Measurements from ENCODE around the gene MAP3K12.

Gene MAP3K12

DNA sequence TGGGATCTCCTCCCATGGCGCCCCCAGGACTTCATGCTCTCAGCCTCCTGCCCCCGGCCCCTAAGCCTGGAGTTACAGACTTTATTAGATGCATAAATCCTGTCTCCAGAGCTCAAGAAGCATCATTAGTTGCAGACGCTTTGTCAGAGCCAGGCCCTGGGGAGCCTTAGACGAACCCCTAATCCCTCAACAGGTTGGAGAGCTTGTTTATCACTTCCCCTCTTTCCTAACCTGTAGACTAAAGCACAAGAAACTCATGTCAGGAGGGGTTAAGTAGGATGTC is 8.3 kb upstream of the MAP3K12 start:
- DNase-seq (ENCODE audit: low spot score) = no peak

DNA sequence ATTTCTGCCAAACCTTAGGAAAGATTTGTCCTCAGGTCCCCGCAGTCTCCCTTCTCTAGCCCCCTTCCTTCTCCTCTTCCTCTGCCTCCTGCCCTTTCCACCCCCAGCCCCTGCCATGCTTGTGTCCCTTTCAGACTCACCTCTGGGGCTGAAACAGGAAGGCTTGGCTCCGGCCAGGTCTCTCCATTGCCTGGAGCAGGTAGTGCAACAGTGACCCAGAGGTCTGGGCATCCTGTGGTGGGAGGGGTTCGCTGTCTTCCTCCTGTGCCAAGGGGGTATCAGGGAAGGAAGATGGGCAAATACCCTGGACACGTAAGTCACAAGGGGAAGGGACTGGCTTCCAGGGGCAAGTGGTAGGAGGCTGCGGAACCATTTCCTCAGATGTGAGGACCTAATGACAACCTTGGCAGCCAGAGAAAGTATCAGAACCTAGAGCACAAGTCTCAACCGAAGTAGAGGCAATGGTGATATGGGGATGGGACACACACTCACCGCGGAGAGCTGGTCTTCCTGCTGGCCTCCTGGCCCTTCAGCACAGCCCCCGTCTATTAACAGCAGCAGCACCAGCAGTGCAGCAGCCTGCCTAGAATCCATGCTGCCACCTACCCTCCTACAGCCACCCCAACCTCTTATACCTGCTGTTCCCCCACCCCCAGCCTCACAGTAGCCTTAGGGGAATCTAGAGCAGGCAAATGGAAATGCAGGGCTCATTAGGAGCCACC is 7.8 kb upstream of the MAP3K12 start, which contains the start of gene NPFF:
NPFF (minus strand) TSS at position 604 of the 722 bp plus-strand sequence; CDS start at position 594, 10 bp downstream.
- no peak for DNase-seq (ENCODE audit: low spot score)

DNA sequence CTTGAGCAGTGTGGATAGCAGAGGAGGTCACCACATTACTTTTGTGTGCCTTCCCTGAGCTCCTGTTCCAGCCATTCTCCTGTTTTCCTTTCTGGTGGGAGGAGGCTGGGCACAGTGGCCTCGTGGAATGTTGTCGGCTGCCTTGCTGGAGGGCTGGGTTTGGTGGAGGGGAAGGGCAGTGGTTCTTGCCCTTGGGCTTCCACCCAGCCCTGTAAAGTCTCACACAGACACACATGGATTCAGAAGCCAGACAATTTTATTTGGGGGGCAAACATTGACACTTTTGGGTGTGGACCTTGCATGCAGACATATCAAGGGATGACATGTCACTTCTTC is 7.2 kb upstream of the MAP3K12 start:
- DNase-seq (ENCODE audit: low spot score) = no peak

DNA sequence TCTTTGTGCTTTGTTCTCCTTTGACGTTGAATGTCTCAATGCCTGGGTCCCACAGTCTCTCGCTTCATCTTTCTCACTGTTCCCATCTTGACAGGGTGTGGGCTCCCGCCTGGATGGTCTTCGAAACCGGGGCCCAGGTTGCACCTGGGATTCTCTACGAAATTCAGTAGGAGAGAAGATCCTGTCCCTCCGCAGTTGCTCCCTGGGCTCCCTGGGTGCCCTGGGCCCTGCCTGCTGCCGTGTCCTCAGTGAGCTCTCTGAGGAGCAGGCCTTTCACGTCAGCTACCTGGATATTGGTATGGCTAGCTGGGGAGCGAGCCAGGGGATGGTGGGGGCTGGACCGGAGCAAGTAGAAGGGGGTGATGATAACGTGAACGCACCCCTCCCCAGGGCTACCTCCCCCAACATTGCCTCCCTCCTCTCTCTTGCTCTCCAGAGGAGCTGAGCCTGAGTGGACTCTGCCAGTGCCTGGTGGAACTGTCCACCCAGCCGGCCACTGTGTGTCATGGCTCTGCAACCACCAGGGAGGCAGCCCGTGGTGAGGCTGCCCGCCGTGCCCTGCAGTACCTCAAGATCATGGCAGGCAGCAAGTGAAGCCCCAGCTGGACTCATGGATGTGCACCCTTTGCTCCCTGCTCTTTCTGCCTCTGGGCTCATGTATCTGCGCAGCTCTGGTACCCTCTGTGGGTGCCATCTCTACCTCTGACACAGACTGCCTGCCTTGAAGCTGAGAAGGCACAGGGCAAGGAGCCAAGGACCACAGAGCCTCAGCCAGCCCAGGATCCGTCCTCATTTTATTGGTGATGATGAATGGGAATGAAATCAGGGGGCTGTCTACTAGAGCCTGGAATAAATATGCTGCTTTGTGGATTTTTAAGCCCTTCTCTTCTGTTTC is 6.5 kb upstream of the MAP3K12 start:
- DNase-seq (ENCODE audit: low spot score) = no peak

DNA sequence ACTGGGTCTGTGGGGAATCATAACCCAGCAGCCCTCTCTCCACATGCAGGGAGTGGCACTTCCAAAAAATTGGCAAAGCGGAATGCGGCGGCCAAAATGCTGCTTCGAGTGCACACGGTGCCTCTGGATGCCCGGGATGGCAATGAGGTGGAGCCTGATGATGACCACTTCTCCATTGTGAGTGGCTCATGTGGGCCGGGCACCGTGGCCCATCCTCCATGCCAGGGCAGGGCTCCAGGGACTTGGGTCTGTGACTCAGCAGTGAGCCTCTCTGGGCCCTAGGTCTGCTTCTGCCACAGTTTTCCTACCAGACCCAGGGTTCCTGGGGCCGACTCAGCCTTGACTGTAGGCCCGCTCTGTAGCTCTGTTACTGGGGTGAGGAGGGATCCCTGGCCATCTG is 5.8 kb upstream of the MAP3K12 start:
- no peak for DNase-seq (ENCODE audit: low spot score)

DNA sequence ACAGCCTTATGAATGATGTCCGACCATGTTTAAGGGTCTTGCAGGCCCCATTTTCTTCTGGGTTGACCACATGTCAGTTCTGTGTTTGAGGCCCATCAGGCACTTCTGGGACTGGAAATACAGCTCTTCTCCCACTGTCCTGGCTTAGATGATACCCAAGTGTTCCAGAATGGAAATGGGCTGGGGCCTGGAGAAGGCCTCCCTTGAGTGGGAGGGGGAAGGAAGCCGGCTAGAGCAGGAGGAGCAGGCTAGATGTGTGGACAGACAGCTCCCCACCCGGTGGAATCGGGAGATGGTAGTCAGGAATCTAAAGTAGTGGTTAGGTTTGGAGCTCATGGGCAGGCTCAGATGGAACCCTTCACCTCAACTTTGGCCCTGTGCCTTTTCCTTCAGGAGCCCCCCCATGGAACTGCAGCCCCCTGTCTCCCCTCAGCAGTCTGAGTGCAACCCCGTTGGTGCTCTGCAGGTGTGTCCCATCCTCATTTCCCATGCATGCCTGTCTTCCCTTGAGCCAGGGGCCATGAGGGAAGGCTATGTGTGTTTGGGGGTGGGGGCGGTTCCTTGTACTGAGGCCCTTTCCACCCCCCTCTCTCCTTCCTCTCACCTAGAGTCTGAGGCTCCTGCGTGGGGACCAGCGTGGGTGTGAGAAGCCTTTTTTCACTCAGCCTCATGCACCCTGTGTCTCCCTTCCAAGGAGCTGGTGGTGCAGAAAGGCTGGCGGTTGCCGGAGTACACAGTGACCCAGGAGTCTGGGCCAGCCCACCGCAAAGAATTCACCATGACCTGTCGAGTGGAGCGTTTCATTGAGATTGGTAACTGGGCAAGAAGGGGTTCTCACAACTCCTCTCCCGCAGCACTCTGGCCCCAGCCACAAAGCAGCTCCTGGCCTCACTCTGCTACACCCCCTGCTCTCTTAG is 5.0 kb upstream of the MAP3K12 start:
- DNase-seq (ENCODE audit: low spot score) = no peak

DNA sequence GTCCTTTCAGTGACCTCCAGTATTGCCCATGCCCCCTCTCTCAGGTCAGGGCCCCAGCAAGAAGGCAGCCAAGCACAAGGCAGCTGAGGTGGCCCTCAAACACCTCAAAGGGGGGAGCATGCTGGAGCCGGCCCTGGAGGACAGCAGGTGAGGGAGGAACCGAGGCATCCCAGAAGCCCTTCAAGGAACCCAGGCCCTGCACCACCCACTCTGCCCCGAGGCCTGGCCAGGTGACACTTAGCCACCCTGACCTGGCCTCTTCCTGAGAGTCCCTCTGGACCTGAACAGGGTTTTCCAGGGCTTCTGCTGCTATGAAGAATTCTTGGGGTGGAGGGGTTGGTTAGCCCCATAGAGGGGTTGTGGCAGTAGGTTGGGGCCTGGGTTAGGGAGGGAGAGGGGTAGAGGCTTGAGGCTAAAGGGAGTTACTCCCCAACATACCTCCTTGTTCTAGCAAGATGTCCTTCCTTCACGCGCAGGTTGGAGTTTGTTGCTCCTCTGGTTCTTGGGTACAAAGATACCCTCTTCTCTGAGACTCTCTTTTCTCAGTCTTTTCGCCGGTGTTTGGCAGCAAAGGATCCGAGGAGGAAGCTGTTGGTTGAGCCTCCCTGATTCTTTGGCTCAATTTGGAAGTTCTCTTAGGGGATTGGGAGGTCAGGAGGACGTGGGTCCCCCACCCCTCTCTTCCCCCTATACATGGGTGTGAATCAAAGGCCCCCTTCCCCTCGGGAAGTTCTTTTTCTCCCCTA is 3.9 kb upstream of the MAP3K12 start:
- no peak for DNase-seq (ENCODE audit: low spot score)

DNA sequence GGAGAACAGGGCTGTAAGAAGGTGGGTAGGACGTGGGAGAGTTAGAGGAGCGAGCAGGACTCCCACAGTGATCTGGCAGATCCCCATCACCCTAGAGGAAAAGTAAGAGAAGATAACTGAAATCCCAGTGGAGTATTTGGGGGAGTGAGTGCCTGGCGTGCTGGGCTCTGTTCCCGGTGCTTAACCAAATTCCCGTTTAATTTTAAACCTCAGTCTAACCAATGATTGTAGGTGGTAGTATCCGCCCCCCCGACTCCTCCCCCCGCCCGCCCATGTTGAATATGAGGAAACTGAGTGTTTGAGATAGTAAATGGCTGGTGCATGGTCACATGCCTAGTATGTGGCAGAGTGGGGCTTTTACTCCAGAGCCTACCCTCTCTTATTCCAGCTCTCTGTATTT is 3.1 kb upstream of the MAP3K12 start:
- DNase-seq (ENCODE audit: low spot score) = peak; percentile 38

DNA sequence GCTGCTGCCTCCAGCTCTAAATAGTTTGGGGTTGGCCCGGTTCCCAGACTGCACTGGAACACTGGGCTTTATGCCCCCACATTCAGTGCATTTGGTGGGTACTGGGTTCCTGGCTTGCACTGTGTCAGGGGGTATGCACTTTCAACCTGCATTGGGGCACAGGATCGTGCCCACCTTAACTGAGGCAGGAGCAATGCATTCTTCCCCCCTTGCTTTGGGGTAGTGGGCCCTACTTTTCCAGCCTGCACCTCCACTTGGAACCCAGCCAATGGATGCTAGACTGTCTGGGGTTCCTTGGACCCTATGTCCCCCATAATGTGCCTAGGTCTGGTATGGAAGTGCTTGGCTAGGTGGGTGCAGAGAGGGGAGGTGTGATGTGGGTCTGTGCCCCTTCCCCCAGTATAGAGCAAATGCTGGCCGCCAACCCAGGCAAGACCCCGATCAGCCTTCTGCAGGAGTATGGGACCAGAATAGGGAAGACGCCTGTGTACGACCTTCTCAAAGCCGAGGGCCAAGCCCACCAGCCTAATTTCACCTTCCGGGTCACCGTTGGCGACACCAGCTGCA is 2.4 kb upstream of the MAP3K12 start:
- DNase-seq (ENCODE audit: low spot score) = no peak

DNA sequence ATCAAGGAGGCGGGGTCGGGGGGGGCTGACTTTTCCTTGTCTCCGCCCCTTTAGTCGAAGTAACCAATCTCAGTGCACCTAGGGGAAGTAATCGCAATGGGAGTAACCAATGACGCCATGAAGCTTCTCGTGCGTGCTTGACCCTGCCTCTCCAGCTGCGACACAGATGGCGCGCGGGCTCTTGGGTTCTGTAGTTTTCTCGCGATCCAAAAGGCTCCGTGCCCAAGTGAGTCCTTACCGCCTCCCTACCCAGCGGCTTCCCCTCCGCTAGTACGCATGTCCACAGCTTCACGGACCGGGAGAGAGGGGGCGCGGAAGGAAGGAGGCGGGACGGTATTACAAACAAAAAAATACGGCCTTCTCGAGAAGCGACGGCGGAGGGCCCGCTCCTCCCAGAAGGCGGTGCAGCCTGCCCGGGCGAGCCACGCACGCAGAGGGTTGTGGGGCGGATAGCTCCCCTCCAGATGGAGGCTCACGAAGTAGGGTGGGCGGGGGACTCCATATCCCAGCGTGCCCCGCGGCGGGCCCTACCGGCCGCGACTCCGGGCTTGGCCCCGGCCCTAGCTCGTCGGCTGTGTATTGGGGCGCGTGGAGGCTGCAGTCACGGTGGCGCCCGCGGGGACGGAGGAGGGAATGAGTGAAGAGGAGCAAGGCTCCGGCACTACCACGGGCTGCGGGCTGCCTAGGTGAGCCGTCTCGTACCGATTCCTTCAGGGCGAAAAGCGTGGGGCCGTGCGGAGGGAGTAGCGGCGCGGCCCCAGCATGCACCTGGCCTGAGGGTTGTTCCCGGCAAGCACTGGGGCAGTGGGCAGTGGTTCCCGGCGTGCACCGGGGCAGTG is 1.7 kb upstream of the MAP3K12 start, which contains the start of gene TARBP2:
TARBP2 (plus strand) TSS at position 508 of the 839 bp plus-strand sequence; CDS start at position 634, 126 bp downstream.
- DNase-seq (ENCODE audit: low spot score) = peak; percentile 98

DNA sequence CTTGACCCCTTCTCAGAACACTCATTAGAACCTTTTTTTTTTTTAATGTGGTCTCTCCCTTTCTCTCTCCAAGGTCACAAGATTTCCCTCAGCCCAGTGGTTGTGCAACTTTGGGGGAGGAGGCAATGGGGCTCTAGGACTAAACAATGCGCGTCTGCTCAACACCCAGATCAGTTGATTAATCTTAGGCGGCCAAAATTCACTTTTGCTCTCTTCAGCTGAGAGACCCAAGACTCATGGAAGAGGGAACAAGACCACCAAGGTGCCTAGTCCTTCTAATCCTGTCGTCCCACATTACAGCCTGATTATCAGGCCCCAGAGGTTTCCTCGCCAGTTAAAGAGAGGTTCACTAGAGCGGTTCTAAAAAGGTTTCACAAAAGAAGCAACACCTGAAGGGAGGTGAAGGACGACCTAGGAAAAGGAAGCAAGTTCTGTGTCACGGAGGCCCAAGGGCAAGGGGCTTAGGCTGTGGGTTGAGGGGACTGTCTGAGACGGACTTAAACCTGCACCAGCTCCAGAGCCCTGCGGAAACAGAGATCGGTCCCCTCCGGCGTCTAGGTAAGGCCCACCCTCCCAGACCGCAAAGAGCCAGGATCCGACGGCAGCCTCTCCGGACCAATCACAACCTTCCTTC is 1.0 kb upstream of the MAP3K12 start:
- no peak for DNase-seq (ENCODE audit: low spot score)

DNA sequence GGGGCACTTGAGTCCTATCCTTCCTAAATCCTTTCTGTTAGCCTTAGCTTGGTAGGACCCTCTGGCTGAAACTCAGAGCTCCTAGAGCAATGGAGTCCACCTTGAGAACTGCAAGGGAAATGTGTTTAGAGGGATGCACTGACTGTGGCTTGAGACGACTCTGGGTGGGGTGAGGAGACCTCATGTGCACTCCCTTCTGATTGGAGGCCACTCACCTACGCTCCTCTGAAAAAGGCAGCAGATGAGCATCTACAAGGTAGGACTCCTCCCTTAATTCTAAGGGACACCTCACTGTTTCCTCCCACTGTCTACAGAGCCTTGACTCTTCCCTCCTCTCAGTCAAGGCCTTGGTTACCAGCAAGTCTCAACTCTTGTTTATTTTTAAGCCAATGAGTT is 1.0 kb downstream of the MAP3K12 start:
- no peak for DNase-seq (ENCODE audit: low spot score)

DNA sequence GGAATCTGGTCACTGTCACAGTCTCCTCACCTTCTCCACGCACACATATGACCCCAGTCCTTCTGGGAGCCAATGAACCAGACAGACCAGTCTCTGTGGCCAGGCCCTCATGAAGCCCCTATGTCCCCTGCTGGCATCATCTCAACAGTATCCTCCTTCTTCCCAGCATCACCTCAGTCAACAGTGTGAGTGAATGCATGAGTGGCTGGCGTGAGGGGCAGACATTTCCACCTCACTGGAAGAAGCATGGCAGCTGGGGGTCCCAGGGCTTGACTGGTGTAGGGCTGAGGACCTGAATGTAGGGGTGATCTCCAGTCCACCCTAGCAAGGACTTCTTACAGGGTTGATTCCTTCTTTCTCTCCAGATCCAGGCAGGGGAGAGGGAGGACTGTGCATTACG is 1.8 kb downstream of the MAP3K12 start:
- no peak for DNase-seq (ENCODE audit: low spot score)

DNA sequence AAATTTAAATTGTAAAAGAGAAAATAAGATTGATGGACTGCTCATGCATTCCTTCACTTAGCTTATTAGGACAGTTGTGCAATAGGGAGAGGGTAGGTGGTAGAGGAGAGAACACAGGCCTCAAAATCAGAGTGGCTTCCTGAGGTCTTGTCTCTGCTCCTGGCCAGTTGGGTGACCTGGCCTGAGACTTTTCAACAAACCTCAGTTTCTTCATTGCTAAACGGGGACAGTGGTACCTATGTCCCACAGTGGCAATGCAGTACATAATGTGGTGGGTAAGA is 2.6 kb downstream of the MAP3K12 start:
- no peak for DNase-seq (ENCODE audit: low spot score)

DNA sequence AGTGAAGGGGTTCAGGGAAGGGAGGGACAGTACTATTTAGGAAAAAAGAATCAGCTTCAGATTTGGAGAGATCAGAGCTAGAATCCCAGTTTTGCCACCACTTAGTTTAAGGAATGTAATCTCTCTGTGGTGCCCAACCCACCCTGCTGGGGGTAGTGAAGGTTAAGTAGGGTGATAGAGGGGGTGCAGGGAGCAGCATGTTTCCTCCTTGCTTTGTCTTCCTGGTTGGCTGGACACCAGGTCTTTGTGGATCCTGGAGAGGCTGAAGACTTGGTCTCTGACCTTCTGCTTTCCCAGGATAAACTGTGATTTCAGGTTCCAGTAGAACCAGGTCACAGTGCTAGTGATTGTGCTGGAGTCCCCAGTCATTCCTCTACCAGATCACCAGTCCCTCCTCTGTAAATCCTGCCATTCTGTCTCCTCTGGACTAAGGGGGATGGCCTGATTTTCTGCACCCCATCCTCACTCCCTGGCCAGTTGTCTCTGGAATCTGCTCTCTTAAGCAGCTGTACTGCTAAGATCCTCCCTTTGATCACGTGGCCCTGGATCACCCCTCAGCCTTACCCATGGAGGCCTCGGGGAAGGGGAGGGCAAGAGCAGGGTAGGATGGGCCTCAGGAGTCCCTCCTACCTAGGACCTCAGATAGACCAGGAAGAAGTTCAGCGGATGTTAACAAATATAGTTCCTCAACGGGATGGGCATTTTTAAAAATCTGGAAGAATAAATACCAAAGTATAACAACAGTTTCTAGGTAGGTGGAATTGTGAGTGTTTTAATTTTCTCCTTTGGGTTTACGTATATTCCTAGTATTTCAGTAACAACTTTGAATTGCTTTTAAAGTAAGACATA is 3.1 kb downstream of the MAP3K12 start:
- DNase-seq (ENCODE audit: low spot score) = no peak

DNA sequence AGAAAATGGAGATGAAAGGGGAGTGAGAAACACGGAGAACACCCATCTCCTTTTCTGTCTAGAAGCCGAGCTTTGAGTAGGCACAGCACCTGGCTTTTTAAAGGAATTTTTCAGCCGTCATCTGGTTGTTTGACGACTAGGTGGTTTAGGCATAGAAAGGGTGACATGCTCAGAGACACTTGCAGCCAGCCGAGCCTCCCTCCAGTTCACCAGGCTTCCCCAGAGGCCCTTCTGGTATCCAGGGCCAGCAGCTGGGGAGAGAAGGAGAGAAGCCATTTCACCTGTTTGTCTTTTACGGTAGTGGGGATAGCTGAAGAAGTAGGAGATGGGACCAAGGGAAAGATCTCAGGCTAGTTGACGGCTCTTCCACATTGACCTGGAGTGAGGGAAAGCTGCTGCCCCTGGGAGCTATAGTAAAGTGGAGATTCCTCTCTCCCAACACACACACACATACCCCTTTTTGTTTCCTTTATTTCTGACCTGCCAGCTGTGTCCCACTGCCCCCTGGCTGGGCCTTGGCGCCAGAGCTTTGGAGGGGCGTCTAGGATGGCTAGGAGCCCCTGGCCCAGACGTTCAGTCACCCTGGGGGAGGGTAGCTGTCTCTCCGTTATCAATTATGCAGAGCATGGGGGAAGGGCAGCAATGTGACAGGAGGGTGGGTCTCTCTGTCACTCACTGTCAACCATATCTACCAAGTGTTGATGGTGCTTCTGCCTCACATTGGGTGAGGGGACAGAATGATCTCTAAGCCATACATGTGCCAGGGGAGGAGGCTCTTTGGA is 5.5 kb downstream of the MAP3K12 start:
- no peak for DNase-seq (ENCODE audit: low spot score)

DNA sequence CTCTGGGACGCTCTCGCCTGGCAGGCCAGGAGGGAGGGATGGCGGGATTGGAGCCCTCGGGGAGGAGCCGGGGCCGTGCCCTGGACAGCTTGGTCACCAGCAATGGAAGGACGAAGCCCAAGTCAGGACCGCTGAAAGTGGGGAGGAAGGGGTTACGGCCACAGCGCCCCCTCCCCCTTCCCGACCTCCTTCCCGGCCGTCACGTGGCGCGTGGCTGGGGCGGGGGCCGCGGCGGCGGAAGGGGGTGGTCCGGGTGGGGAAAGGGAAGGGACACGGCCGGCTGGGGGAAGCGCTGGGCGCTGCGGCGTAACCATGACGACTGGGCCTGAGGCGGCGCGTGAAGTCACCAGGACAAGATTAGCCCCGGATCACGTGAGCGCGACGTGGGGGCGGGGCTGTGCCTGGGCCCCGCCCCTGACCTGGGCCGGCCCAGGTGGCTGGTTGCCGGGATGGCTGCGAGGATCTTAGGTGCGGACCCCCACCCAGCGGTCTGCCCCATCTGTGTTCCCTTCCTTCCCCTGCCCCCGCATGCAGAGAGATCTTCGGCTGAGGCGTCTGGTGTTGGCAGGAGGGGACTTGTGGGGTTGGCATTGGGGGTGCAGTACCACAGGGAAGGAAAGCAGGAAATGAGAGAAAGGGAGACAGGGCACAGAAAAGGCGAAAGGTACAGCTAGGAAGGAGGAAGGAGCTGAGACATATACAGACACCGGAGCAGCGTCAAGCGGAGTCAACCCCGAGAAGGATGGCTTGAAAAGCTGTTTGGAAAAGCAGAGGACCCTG is 6.2 kb downstream of the MAP3K12 start:
- peak; percentile 78 for DNase-seq (ENCODE audit: low spot score)

DNA sequence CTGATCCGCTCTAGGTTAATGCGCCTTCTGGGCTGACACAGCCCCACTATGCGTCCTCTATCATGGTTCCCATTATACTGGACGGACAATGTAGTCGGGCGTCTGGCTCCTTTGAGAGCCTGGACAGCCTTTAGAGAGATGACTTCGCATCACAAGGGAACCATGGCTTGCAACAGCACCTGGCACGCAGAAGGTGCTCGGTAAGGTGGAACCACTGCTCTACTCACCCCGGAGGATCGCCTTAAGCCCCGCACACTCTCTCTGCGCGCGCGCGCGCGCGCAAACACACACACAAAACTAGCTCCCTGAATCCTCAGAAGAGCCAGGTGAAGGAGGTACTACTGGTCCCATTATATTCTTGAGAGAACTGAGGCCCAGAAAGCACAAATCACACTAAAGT is 7.1 kb downstream of the MAP3K12 start:
- no peak for DNase-seq (ENCODE audit: low spot score)

Data from COLO829 (cell line).